HEK293 (cell line): Measurements from ENCODE around the gene RAVER2.

Experiments used
- CTCF ChIA-PET: fragments of 350-600 bp; formaldehyde crosslinking; extraction: SDS; loops from one replicate; lab custom pipeline; 2021; ENCODE audit warnings: antibody characterized with exemption; lab: Yijun Ruan, JAX
- POLR2A ChIA-PET: fragments of 300-600 bp; formaldehyde crosslinking; extraction: SDS; loops from one replicate; lab custom pipeline; 2020; ENCODE audit warnings: antibody characterized with exemption, inconsistent platforms; lab: Yijun Ruan, JAX
- H3K27ac ChIP-seq: fragments of 200-500 bp; sonication (Bioruptor generic); 2 replicates; pipeline ENCODE4 v1.5.1; 2014; ENCODE audit warnings: low read depth, low read length, control low read depth, inconsistent platforms; ENCODE audit errors: extremely low read depth
- H3K36me3 ChIP-seq, 2 experiments: fragments of 200-500 bp in 1 of 2; sonication (Bioruptor generic) in 1 of 2; 1 replicate in 1 of 2; 2 replicates in 1 of 2; pipeline ENCODE4 v1.5.1; 2014 to 2017; ENCODE audit warnings: inconsistent platforms in 2 of 2, low read length in 2 of 2; ENCODE audit not compliant: control insufficient read depth in 2 of 2, insufficient read depth in 1 of 2
- H3K4me1 ChIP-seq: fragments of 200-500 bp; sonication (Bioruptor generic); 2 replicates; pipeline ENCODE4 v1.5.1; 2014; ENCODE audit warnings: mild to moderate bottlenecking, low read length, inconsistent platforms; ENCODE audit not compliant: control insufficient read depth, insufficient read depth
- H3K4me3 ChIP-seq: 2 replicates; pipeline ENCODE4 v1.5.1; 2011; ENCODE audit warnings: low read depth, mild to moderate bottlenecking, control low read depth, low read length, moderate library complexity
- H3K9me3 ChIP-seq: fragments of 200-500 bp; sonication (Bioruptor generic); 2 replicates; pipeline ENCODE4 v1.5.1; 2014; ENCODE audit warnings: low read depth, low read length, inconsistent platforms; ENCODE audit not compliant: control insufficient read depth, insufficient read depth
- OSR2 ChIP-seq: fragments of 450-650 bp; formaldehyde crosslinking; IDR thresholded peaks from 2 replicates; pipeline ENCODE4 v1.5.1; 2016; ENCODE audit warnings: missing biosample characterization, missing genetic modification characterization
- SETDB1 ChIP-seq: IDR thresholded peaks from one replicate; pipeline ENCODE4 v1.6.1; 2017; ENCODE audit warnings: mild to moderate bottlenecking, low read length, moderate library complexity, mixed read lengths; ENCODE audit not compliant: insufficient read length
- SP2 ChIP-seq: fragments of 450-650 bp; formaldehyde crosslinking; IDR thresholded peaks from 2 replicates; pipeline ENCODE4 v1.5.1; 2016; ENCODE audit warnings: missing biosample characterization, missing genetic modification characterization
- TRIM28 ChIP-seq: IDR thresholded peaks from 2 replicates; pipeline ENCODE4 v1.6.1; 2011; ENCODE audit warnings: low read length, control low read depth, borderline replicate concordance
- ZBTB17 ChIP-seq: fragments of 450-650 bp; formaldehyde crosslinking; IDR thresholded peaks from 2 replicates; pipeline ENCODE4 v1.5.1; 2016; ENCODE audit warnings: missing biosample characterization, missing genetic modification characterization
- ZIC2 ChIP-seq: fragments of 450-650 bp; formaldehyde crosslinking; IDR thresholded peaks from 2 replicates; pipeline ENCODE4 v1.5.1; 2016; ENCODE audit warnings: missing biosample characterization, missing genetic modification characterization
- ZNF184 ChIP-seq: fragments of 450-650 bp; IDR thresholded peaks from 2 replicates; pipeline ENCODE4 v1.5.1; 2018; ENCODE audit warnings: missing biosample characterization, mild to moderate bottlenecking, missing genetic modification characterization
- ZNF366 ChIP-seq: fragments of 450-650 bp; formaldehyde crosslinking; conservative IDR thresholded peaks from 2 replicates; pipeline ENCODE4 v1.5.1; 2016; ENCODE audit warnings: missing biosample characterization, missing genetic modification characterization
- ZNF561 ChIP-seq: fragments of 450-650 bp; IDR thresholded peaks from 2 replicates; pipeline ENCODE4 v1.5.1; 2018; ENCODE audit warnings: missing biosample characterization, missing genetic modification characterization, borderline replicate concordance
- ZNF600 ChIP-seq: fragments of 450-650 bp; formaldehyde crosslinking; IDR thresholded peaks from 2 replicates; pipeline ENCODE4 v1.5.1; 2016; ENCODE audit warnings: missing biosample characterization, missing genetic modification characterization
- ZNF610 ChIP-seq: fragments of 450-650 bp; formaldehyde crosslinking; IDR thresholded peaks from 2 replicates; pipeline ENCODE4 v1.5.1; 2016; ENCODE audit warnings: missing biosample characterization, missing genetic modification characterization, borderline replicate concordance
- ZNF791 ChIP-seq: fragments of 450-650 bp; formaldehyde crosslinking; IDR thresholded peaks from 2 replicates; pipeline ENCODE4 v1.5.1; 2016; ENCODE audit warnings: missing biosample characterization, missing genetic modification characterization
- ZNF830 ChIP-seq: fragments of 450-650 bp; IDR thresholded peaks from 2 replicates; pipeline ENCODE4 v1.5.0; 2018; ENCODE audit warnings: missing biosample characterization, missing genetic modification characterization, low read depth, mild to moderate bottlenecking, moderate library complexity
- TF ChIP-seq, protein P1 (sequence below): fragments of 450-650 bp; formaldehyde crosslinking; IDR thresholded peaks from 2 replicates; pipeline ENCODE4 v1.5.1; 2017; ENCODE audit warnings: missing biosample characterization, missing genetic modification characterization
- TF ChIP-seq, protein P2 (sequence below): fragments of 450-650 bp; formaldehyde crosslinking; IDR thresholded peaks from 2 replicates; pipeline ENCODE4 v1.5.1; 2016; ENCODE audit warnings: missing biosample characterization, missing genetic modification characterization
- TF ChIP-seq, protein P3 (sequence below): fragments of 450-650 bp; formaldehyde crosslinking; IDR thresholded peaks from 2 replicates; pipeline ENCODE4 v1.5.1; 2017; ENCODE audit warnings: missing biosample characterization, missing genetic modification characterization
- TF ChIP-seq, protein P4 (sequence below): fragments of 450-650 bp; IDR thresholded peaks from 2 replicates; pipeline ENCODE4 v1.5.1; 2018; ENCODE audit warnings: missing biosample characterization, mild to moderate bottlenecking, missing genetic modification characterization

Gene RAVER2

DNA sequence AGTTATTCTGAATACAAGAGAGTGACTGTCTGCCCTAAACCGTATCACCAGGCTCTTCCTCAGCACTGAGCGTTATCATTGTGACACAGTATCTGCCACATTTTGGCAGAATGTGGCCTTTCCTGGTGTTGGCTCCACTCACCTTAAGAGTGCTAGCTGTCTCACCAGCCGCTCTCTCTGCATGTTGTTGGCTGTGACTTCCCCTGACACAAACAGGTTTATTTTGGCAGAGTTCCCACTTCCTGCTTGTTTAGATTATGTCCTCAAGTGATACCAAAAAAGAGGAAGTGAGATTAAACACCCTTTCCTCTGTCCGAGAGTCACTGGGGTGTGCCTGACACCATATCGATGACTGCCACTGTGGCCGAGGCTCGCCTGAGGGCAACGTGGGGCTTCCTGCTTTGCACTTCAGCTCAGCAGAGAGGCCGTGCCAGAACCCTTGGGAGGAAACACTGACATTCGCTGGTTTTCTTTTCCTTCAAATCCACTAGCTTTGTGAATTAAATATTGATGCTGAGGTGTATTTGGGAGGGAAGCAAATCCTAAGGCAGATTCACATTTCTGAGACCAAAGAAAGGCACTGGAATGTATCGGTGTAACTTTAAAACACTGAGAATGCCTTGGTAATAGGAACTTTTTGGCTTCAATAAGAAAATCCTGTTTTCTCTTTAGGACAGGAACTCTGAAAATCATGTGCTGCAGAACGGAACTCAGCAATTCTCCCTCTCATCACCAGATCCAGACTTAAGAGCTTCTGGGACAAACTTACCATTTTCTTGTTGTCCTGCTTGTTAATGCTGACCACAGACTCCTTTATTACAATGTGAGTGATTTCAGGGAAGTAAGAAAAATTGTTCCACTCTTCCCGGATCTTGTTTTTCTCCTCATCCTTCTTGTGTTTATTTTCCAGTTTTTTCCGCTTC lies 119.4 kb downstream of the RAVER2 start:
- POLR2A ChIA-PET: no interaction called here
- Histone ChIP-seq H3K36me3 (peaks cover 4 to 42% of the 10 kb centered on the region in 2 experiments; a peak in 1 of 3 replicates), H3K9me3 (no peaks in the 10 kb centered on the region), H3K4me1 (no peaks in the 10 kb centered on the region), H3K4me3 (no peak overlapping the region), H3K27ac (no peak overlapping the region; the same call in 1 of the 2 replicates)
- TF ChIP-seq TRIM28 (peak; percentile 93), ZBTB17 (tag by site-specific recombination) (0 out of 2 replicates have a peak, but pooled peaks have one; percentile 44), SP2 (tag by site-specific recombination) (no peak), ZNF366 (tag by site-specific recombination) (peak; percentile 53), ZNF610 (tag by site-specific recombination) (peak; percentile 76; the same call in 1 of the 2 replicates), SETDB1 (peak; percentile 43), ZIC2 (tag by site-specific recombination) (peak; percentile 40), ZNF184 (tag by site-specific recombination) (peak; percentile 99), ZNF600 (tag by site-specific recombination) (peak; percentile 24; the same call in 1 of the 2 replicates), ZNF830 (tag by site-specific recombination) (no peak), OSR2 (tag by site-specific recombination) (peak; percentile 71; the same call in 1 of the 2 replicates), ZNF791 (no peak), ZNF561 (0 out of 2 replicates have a peak, but pooled peaks have one; percentile 36)
- TF ChIP-seq, protein P1, sequence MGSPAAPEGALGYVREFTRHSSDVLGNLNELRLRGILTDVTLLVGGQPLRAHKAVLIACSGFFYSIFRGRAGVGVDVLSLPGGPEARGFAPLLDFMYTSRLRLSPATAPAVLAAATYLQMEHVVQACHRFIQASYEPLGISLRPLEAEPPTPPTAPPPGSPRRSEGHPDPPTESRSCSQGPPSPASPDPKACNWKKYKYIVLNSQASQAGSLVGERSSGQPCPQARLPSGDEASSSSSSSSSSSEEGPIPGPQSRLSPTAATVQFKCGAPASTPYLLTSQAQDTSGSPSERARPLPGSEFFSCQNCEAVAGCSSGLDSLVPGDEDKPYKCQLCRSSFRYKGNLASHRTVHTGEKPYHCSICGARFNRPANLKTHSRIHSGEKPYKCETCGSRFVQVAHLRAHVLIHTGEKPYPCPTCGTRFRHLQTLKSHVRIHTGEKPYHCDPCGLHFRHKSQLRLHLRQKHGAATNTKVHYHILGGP (tag by site-specific recombination): 0 out of 2 replicates have a peak, but pooled peaks have one; percentile 28
- TF ChIP-seq, protein P2, sequence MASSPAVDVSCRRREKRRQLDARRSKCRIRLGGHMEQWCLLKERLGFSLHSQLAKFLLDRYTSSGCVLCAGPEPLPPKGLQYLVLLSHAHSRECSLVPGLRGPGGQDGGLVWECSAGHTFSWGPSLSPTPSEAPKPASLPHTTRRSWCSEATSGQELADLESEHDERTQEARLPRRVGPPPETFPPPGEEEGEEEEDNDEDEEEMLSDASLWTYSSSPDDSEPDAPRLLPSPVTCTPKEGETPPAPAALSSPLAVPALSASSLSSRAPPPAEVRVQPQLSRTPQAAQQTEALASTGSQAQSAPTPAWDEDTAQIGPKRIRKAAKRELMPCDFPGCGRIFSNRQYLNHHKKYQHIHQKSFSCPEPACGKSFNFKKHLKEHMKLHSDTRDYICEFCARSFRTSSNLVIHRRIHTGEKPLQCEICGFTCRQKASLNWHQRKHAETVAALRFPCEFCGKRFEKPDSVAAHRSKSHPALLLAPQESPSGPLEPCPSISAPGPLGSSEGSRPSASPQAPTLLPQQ (tag by site-specific recombination): no peak
- TF ChIP-seq, protein P3, sequence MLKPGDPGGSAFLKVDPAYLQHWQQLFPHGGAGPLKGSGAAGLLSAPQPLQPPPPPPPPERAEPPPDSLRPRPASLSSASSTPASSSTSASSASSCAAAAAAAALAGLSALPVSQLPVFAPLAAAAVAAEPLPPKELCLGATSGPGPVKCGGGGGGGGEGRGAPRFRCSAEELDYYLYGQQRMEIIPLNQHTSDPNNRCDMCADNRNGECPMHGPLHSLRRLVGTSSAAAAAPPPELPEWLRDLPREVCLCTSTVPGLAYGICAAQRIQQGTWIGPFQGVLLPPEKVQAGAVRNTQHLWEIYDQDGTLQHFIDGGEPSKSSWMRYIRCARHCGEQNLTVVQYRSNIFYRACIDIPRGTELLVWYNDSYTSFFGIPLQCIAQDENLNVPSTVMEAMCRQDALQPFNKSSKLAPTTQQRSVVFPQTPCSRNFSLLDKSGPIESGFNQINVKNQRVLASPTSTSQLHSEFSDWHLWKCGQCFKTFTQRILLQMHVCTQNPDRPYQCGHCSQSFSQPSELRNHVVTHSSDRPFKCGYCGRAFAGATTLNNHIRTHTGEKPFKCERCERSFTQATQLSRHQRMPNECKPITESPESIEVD (tag by site-specific recombination): peak; percentile 32; the same call in 1 of the 2 replicates
- TF ChIP-seq, protein P4, sequence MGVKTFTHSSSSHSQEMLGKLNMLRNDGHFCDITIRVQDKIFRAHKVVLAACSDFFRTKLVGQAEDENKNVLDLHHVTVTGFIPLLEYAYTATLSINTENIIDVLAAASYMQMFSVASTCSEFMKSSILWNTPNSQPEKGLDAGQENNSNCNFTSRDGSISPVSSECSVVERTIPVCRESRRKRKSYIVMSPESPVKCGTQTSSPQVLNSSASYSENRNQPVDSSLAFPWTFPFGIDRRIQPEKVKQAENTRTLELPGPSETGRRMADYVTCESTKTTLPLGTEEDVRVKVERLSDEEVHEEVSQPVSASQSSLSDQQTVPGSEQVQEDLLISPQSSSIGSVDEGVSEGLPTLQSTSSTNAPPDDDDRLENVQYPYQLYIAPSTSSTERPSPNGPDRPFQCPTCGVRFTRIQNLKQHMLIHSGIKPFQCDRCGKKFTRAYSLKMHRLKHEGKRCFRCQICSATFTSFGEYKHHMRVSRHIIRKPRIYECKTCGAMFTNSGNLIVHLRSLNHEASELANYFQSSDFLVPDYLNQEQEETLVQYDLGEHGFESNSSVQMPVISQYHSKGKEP: 0 out of 2 replicates have a peak, but pooled peaks have one; percentile 22
- CTCF ChIA-PET: no interaction called here
